Mucosa of rectum (tissue), 2 donors: ENCODE measurements around the gene CABP4.
A peak's percentile ranks its signal among the peaks of the same experiment; 100 is the strongest.
"Not testable (repeated sequence)": the region's sequence is repeated elsewhere in the genome, so short reads cannot be mapped to it uniquely, and the experiment has no call there.

ENCODE experiments used
- H3K27ac ChIP-seq, 2 donors: one replicate each; pipeline ENCODE4 v1.7.0; 2013; ENCODE audit warnings: inconsistent platforms in 2 of 2, low read depth in 2 of 2, low read length in 2 of 2
- H3K27me3 ChIP-seq, 2 donors: one replicate each; pipeline ENCODE4 v1.7.0; 2013; ENCODE audit warnings: low read length in 2 of 2; ENCODE audit not compliant: control insufficient read depth in 2 of 2, insufficient read depth in 2 of 2
- H3K36me3 ChIP-seq, 2 donors: one replicate each; pipeline ENCODE4 v1.7.0; 2013; ENCODE audit warnings: low read length in 2 of 2; ENCODE audit not compliant: control insufficient read depth in 2 of 2, insufficient read depth in 2 of 2
- H3K4me1 ChIP-seq, 2 donors: one replicate each; pipeline ENCODE4 v1.7.0; 2013; ENCODE audit warnings: low read length in 2 of 2, mild to moderate bottlenecking in 1 of 2; ENCODE audit not compliant: control insufficient read depth in 2 of 2, insufficient read depth in 2 of 2
- H3K4me3 ChIP-seq, 2 donors: one replicate each; pipeline ENCODE4 v1.7.0; 2013; ENCODE audit warnings: low read length in 2 of 2
- H3K9ac ChIP-seq, 2 donors: one replicate each; pipeline ENCODE4 v1.7.0; 2013; ENCODE audit warnings: low read length in 2 of 2, low read depth in 1 of 2, mild to moderate bottlenecking in 1 of 2
- H3K9me3 ChIP-seq, 2 donors: one replicate each; pipeline ENCODE4 v1.7.0; 2013; ENCODE audit warnings: low read length in 2 of 2; ENCODE audit not compliant: control insufficient read depth in 2 of 2
- donor health status: healthy.
- donor health status: Normal muscosa, but diverticular disease.

CABP4 gene

GRCh38 chr11:67456068-67456705, 1.0 kb downstream of the CABP4 start:
- Histone ChIP-seq H3K4me1 (no peaks in the 10 kb centered on the region), H3K4me3 (no peak overlapping the region), H3K9me3 (no peaks in the 10 kb centered on the region), H3K27ac (no peak overlapping the region), H3K9ac (no peak overlapping the region), H3K36me3 (no peaks in the 10 kb centered on the region), H3K27me3 (no peaks in the 10 kb centered on the region)

- Histone ChIP-seq H3K27me3 (no peaks in the 10 kb centered on the region), H3K27ac (no peak overlapping the region), H3K4me1 (no peaks in the 10 kb centered on the region), H3K9ac (no peak overlapping the region), H3K9me3 (no peaks in the 10 kb centered on the region), H3K36me3 (no peaks in the 10 kb centered on the region), H3K4me3 (no peak overlapping the region)
These were observed 2.3 kb downstream of the CABP4 start for GRCh38 chr11:67457453-67457852.

- Histone ChIP-seq H3K27ac (no peak overlapping the region), H3K27me3 (no peaks in the 10 kb centered on the region), H3K4me1 (no peaks in the 10 kb centered on the region), H3K4me3 (no peak overlapping the region), H3K36me3 (no peaks in the 10 kb centered on the region), H3K9me3 (no peaks in the 10 kb centered on the region), H3K9ac (no peak overlapping the region)
These were observed 3.1 kb downstream of the CABP4 start for GRCh38 chr11:67458266-67458665.

- Histone ChIP-seq H3K9me3 (no peaks in the 10 kb centered on the region), H3K4me1 (peaks cover 21 to 22% of the 10 kb centered on the region in 2 donors), H3K36me3 (no peaks in the 10 kb centered on the region), H3K27ac (no peak overlapping the region), H3K9ac (no peak overlapping the region), H3K27me3 (no peaks in the 10 kb centered on the region), H3K4me3 (no peak overlapping the region)
These were observed 8.0 kb downstream of the CABP4 start for GRCh38 chr11:67463186-67463585.

- Histone ChIP-seq H3K36me3 (no peaks in the 10 kb centered on the region), H3K9me3 (no peaks in the 10 kb centered on the region), H3K9ac (peak overlapping the region; percentile 56 to 94), H3K27me3 (no peaks in the 10 kb centered on the region), H3K4me1 (peaks cover 24 to 25% of the 10 kb centered on the region in 2 donors), H3K27ac (peak overlapping the region; percentile 97), H3K4me3 (peak overlapping the region; percentile 67 to 81)
These were observed 8.7 kb downstream of the CABP4 start for GRCh38 chr11:67463680-67464410.

- Histone ChIP-seq H3K9ac (peak overlapping the region; percentile 81 to 94), H3K27me3 (no peaks in the 10 kb centered on the region), H3K9me3 (no peaks in the 10 kb centered on the region), H3K4me1 (peaks cover 24 to 27% of the 10 kb centered on the region in 2 donors), H3K4me3 (peak overlapping the region; percentile 81), H3K27ac (peak overlapping the region; percentile 97), H3K36me3 (no peaks in the 10 kb centered on the region)
These were observed 9.4 kb downstream of the CABP4 start for GRCh38 chr11:67464411-67465188.

GRCh38 chr11:67465189-67465510, 10.0 kb downstream of the CABP4 start:
- peak overlapping the region; percentile 97 for H3K27ac ChIP-seq
- H3K27me3 ChIP-seq = no peaks in the 10 kb centered on the region
- no peaks in the 10 kb centered on the region for H3K36me3 ChIP-seq
- H3K4me1 ChIP-seq = peaks cover 24 to 27% of the 10 kb centered on the region in 2 donors
- H3K4me3 ChIP-seq = peak overlapping the region; percentile 81
- no peaks in the 10 kb centered on the region for H3K9me3 ChIP-seq
- H3K9ac ChIP-seq = peak overlapping the region; percentile 81 to 94

GRCh38 chr11:67465530-67465929, 10.4 kb downstream of the CABP4 start:
- H3K36me3 ChIP-seq, H3K9me3 ChIP-seq, H3K27me3 ChIP-seq: not testable (repeated sequence)
- H3K4me3 ChIP-seq = peak overlapping the region; percentile 81
- peaks cover 24 to 27% of the 10 kb centered on the region in 2 donors for H3K4me1 ChIP-seq
- H3K27ac ChIP-seq = peak overlapping the region; percentile 97
- peak overlapping the region in 1 of 2 donors; percentile 94 for H3K9ac ChIP-seq

- Histone ChIP-seq H3K9ac (no peak overlapping the region), H3K4me1 (peaks cover 24 to 27% of the 10 kb centered on the region in 2 donors), H3K9me3 (no peaks in the 10 kb centered on the region), H3K27me3 (no peaks in the 10 kb centered on the region), H3K4me3 (no peak overlapping the region), H3K27ac (no peak overlapping the region), H3K36me3 (no peaks in the 10 kb centered on the region)
These were observed 11.2 kb downstream of the CABP4 start for GRCh38 chr11:67466367-67466766.
